ENCODE data around the gene KLF15.

DNA sequence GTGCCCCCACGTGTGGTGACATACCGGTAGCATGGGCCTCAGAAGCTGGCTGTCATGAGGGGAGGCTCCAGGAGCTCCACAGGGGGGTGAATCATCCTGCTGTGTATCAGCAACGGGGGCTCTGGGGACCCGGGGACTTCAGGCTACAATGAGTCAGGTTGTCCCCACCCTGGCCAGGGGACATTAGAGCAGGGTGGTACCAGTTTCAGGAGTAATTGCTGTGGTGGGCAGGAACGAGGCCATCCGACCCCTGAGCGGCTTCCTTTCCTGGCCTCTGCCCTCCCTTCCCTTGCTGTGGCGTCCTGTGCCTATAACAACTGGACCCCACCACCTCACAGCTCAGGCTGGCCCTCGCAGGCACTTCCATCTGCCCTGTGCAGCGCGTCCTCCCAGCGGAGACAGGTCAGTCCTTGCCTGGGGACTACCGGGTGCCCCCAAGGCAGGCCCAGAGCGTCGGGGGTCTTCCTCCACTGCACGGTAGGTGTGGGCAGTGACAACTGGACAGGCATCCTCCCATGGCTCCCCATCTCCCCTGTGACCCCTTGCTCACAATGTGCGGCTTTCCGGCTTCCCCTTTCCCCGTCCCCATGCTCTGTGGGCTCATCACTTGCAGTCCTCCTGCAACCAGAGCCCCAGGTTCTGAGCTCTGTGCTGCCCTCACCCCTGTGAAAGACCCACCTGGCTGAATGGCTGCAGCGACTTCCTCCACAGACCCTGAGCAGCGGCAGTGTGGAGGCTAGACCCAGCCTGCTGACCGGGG lies 57.0 kb downstream of the KLF15 start:
- no peak for TF ChIP-seq ZNF311 (tag by site-specific recombination; IDR thresholded peaks at IDR 0.05; ENCODE audit: borderline replicate concordance)
- TF ChIP-seq, protein P1, sequence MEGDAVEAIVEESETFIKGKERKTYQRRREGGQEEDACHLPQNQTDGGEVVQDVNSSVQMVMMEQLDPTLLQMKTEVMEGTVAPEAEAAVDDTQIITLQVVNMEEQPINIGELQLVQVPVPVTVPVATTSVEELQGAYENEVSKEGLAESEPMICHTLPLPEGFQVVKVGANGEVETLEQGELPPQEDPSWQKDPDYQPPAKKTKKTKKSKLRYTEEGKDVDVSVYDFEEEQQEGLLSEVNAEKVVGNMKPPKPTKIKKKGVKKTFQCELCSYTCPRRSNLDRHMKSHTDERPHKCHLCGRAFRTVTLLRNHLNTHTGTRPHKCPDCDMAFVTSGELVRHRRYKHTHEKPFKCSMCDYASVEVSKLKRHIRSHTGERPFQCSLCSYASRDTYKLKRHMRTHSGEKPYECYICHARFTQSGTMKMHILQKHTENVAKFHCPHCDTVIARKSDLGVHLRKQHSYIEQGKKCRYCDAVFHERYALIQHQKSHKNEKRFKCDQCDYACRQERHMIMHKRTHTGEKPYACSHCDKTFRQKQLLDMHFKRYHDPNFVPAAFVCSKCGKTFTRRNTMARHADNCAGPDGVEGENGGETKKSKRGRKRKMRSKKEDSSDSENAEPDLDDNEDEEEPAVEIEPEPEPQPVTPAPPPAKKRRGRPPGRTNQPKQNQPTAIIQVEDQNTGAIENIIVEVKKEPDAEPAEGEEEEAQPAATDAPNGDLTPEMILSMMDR (tag by site-specific recombination; IDR thresholded peaks at IDR 0.05), result no peak
- no peak for TF ChIP-seq ZNF274 (IDR thresholded peaks at IDR 0.05; ENCODE audit: low read length)
- TF ChIP-seq ZNF274 (tag by site-specific recombination; IDR thresholded peaks at IDR 0.05; ENCODE audit: borderline replicate concordance), result no peak
- no peak for TF ChIP-seq ZEB2 (tag by site-specific recombination; IDR thresholded peaks at IDR 0.05)
